Measurements from ENCODE around the gene PPP2R2B. TPM values are rescaled to one million over a fixed set of nuclear protein-coding genes. Genes with fewer than 3 reads are reported as not detected.
"Not testable (repeated sequence)": the region's sequence is repeated elsewhere in the genome, so short reads cannot be mapped to it uniquely, and the experiment has no call there.

The PPP2R2B gene
- polyA plus RNA-seq, 1 experiment: 0.58 TPM

DNA sequence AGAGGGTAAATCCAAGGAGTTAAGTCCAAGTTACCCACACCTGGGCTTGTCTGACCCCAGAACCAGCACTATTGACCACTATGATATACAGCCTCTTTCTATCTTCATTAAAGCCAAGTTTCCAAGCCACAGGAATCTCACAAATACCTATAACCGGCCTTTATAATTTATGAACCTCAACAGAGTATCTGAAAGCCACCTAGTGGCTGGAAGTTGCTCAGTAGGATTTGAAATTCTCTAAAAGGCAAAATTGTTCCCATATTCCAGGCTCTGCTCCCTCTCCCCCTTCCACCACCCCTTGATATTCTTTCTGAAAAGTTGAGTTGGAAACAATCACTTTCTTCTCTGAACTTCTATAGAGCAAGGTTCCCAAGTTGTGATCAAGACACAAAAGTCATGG, 256.2 kb downstream of the PPP2R2B start:
- ChIA-PET POLR2A (interaction anchor here (0.5 kb wide), 1 partner anchor 1141 kb away, joined by 6 read pairs; no protein-coding TSS in a partner anchor), CTCF (interaction anchor here (0.9 to 2.4 kb wide), 7 partner anchors 17 to 99 kb away, joined by 3 to 13 read pairs (median 3); no protein-coding TSS in a partner anchor)
- Histone ChIP-seq H3K4me3 (ENCODE audit: low read depth, low read length) (no peak overlapping the region), H3K27me3 (ENCODE audit: control insufficient read depth, insufficient read depth, low read length) (no peaks in the 10 kb centered on the region), H3K36me3 (ENCODE audit: control insufficient read depth, insufficient read depth, low read length) (no peaks in the 10 kb centered on the region)
- no peak for DNase-seq (ENCODE audit: low read depth)
- TF ChIP-seq, protein P1, sequence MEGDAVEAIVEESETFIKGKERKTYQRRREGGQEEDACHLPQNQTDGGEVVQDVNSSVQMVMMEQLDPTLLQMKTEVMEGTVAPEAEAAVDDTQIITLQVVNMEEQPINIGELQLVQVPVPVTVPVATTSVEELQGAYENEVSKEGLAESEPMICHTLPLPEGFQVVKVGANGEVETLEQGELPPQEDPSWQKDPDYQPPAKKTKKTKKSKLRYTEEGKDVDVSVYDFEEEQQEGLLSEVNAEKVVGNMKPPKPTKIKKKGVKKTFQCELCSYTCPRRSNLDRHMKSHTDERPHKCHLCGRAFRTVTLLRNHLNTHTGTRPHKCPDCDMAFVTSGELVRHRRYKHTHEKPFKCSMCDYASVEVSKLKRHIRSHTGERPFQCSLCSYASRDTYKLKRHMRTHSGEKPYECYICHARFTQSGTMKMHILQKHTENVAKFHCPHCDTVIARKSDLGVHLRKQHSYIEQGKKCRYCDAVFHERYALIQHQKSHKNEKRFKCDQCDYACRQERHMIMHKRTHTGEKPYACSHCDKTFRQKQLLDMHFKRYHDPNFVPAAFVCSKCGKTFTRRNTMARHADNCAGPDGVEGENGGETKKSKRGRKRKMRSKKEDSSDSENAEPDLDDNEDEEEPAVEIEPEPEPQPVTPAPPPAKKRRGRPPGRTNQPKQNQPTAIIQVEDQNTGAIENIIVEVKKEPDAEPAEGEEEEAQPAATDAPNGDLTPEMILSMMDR (IDR thresholded peaks at IDR 0.05; ENCODE audit: insufficient read depth, low read depth, low read length): peak; percentile 26; the same call in 1 of the 2 replicates

DNA sequence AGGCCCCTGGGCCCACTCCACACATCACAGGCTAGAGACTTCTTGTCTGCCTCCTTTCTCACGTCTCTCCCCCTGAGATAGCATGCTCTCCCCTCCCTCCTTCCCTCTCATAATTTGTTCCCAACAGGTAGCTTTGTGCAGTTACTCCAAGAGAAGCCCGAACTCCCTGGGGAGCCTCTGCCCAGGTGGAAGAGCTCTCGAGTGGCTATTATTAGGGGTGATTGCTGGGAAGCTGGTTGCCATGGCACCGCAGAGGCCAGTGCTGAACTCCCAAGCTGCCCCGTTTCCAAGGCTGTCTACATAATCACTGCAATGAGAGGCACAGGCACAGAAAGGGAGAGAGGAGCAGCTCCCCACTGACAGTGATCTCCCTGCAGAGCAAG, 257.9 kb downstream of the PPP2R2B start:
- TF ChIP-seq, protein P1 (IDR thresholded peaks at IDR 0.05; ENCODE audit: insufficient read depth, low read depth, low read length): no peak
- CTCF ChIA-PET: interaction anchor here (1.2 kb wide), 2 partner anchors 20 to 54 kb away, joined by 4 read pairs; no protein-coding TSS in a partner anchor
- POLR2A ChIA-PET: no interaction called here
- no peak for DNase-seq (ENCODE audit: low read depth)
- no peaks in the 10 kb centered on the region for H3K36me3 ChIP-seq (ENCODE audit: control insufficient read depth, insufficient read depth, low read length)
- H3K4me3 ChIP-seq (ENCODE audit: low read depth, low read length): no peak overlapping the region
- no peaks in the 10 kb centered on the region for H3K27me3 ChIP-seq (ENCODE audit: control insufficient read depth, insufficient read depth, low read length)

DNA sequence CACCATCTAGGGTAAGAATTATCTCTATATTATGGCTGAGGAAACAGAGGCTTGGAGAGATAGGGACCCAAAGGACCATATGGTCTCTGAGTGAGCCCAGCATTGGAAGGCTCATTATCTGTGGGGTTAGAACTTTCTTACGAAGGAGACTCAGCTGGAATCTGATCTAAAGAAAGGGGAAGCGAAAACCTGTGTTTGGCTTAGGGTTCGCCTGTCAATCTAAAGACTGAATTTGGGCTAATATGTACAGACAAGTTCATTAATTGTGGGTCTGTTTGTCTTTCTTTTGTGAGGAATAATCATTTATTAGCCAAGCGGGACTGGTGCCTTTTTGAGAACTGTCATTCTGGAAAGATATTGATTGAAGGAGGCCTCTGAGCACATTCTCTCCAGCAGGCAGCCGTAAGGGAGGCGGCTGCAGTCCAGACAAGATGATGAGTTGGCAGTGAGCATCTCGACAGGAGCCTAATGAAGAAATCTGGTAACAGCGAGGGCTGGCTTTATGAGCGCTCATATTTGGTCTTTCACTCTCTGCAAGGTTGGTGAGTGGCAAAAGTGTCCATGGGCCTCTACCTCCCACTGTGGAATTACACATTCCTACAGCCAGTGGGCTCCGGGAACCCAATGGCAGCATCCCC, 258.4 kb downstream of the PPP2R2B start:
- no peak for DNase-seq (ENCODE audit: low read depth)
- ChIA-PET CTCF (interaction anchor here (1.2 kb wide), 2 partner anchors 20 to 54 kb away, joined by 4 read pairs; no protein-coding TSS in a partner anchor), POLR2A (no interaction called here)
- TF ChIP-seq, protein P1 (IDR thresholded peaks at IDR 0.05; ENCODE audit: insufficient read depth, low read depth, low read length): no peak
- Histone ChIP-seq H3K27me3 (ENCODE audit: control insufficient read depth, insufficient read depth, low read length) (no peaks in the 10 kb centered on the region), H3K36me3 (ENCODE audit: control insufficient read depth, insufficient read depth, low read length) (no peaks in the 10 kb centered on the region), H3K4me3 (ENCODE audit: low read depth, low read length) (no peak overlapping the region)

DNA sequence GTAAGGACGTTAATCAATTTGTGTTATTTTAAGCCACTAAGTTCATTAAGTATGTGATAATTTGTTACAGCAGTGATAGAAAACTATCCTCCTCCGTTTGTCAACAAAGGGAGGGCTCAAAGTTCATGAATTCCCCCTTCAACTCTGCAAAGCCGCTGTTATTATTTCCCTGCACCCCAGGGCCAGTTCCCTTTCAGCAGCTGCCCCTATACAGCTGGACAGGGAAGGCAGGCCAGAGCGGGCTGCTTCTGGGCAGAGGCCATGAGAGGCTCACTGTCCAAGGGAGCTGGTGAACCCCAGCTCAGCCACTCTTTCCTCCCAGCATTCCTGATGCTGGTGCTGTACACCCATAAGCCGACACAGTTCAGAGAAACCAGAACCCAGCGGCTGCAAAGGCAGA, 260.1 kb downstream of the PPP2R2B start:
- no peak for DNase-seq (ENCODE audit: low read depth)
- CTCF ChIA-PET: no interaction called here
- Histone ChIP-seq H3K27me3 (ENCODE audit: control insufficient read depth, insufficient read depth, low read length) (no peaks in the 10 kb centered on the region), H3K36me3 (ENCODE audit: control insufficient read depth, insufficient read depth, low read length) (no peaks in the 10 kb centered on the region), H3K4me3 (ENCODE audit: low read depth, low read length) (no peak overlapping the region)
- POLR2A ChIA-PET: no interaction called here
- TF ChIP-seq, protein P1 (IDR thresholded peaks at IDR 0.05; ENCODE audit: insufficient read depth, low read depth, low read length): no peak

DNA sequence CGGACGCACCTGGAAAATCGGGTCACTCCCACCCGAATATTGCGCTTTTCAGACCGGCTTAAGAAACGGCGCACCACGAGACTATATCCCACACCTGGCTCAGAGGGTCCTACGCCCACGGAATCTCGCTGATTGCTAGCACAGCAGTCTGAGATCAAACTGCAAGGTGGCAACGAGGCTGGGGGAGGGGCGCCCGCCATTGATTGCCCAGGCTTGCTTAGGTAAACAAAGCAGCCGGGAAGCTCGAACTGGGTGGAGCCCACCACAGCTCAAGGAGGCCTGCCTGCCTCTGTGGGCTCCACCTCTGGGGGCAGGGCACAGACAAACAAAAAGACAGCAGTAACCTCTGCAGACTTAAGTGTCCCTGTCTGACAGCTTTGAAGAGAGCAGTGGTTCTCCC, 268.8 kb downstream of the PPP2R2B start:
- H3K4me3 ChIP-seq (ENCODE audit: low read depth, low read length); POLR2A ChIA-PET; CTCF ChIA-PET; DNase-seq (ENCODE audit: low read depth); H3K36me3 ChIP-seq (ENCODE audit: control insufficient read depth, insufficient read depth, low read length); H3K27me3 ChIP-seq (ENCODE audit: control insufficient read depth, insufficient read depth, low read length): not testable (repeated sequence)
